ENCODE results near the gene ZBTB8OS.

The ZBTB8OS gene

GRCh38 chr1:32666901-32667566, 16.7 kb upstream of the ZBTB8OS start:
- TF ChIP-seq, protein P1, sequence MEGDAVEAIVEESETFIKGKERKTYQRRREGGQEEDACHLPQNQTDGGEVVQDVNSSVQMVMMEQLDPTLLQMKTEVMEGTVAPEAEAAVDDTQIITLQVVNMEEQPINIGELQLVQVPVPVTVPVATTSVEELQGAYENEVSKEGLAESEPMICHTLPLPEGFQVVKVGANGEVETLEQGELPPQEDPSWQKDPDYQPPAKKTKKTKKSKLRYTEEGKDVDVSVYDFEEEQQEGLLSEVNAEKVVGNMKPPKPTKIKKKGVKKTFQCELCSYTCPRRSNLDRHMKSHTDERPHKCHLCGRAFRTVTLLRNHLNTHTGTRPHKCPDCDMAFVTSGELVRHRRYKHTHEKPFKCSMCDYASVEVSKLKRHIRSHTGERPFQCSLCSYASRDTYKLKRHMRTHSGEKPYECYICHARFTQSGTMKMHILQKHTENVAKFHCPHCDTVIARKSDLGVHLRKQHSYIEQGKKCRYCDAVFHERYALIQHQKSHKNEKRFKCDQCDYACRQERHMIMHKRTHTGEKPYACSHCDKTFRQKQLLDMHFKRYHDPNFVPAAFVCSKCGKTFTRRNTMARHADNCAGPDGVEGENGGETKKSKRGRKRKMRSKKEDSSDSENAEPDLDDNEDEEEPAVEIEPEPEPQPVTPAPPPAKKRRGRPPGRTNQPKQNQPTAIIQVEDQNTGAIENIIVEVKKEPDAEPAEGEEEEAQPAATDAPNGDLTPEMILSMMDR (IDR thresholded peaks at IDR 0.05; ENCODE audit: insufficient read depth, missing control alignments), result no peak
- DNase-seq (ENCODE audit: insufficient read length, low spot score), result no peak
- FAIRE-seq, result no peak

DNA sequence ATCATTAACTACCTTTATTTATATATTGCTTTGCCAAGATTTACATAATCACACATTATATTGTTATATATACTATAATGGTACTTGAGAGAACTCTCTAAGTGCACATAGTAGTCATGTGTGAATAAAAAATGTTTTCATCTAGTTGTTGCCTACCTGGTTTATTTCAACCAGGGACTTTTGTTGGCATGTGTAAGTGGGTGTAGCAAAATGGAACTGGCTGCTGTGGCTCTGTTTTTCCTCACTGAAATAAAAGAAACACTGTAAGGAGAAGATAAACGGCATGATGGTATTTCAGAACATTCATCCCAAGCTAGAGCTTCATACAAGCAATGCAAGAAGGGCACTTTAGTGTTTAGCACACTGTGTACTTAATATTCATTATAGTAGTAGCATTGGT, 15.6 kb upstream of the ZBTB8OS start:
- DNase-seq (ENCODE audit: insufficient read length, low spot score) (no peak), FAIRE-seq (no peak)
- TF ChIP-seq, protein P1 (IDR thresholded peaks at IDR 0.05; ENCODE audit: insufficient read depth, missing control alignments), result no peak

- no peak for FAIRE-seq
- TF ChIP-seq, protein P1 (IDR thresholded peaks at IDR 0.05; ENCODE audit: insufficient read depth, missing control alignments), result no peak
- DNase-seq (ENCODE audit: insufficient read length, low spot score), result no peak
These were observed 9.2 kb upstream of the ZBTB8OS start for GRCh38 chr1:32659581-32659980.

DNA sequence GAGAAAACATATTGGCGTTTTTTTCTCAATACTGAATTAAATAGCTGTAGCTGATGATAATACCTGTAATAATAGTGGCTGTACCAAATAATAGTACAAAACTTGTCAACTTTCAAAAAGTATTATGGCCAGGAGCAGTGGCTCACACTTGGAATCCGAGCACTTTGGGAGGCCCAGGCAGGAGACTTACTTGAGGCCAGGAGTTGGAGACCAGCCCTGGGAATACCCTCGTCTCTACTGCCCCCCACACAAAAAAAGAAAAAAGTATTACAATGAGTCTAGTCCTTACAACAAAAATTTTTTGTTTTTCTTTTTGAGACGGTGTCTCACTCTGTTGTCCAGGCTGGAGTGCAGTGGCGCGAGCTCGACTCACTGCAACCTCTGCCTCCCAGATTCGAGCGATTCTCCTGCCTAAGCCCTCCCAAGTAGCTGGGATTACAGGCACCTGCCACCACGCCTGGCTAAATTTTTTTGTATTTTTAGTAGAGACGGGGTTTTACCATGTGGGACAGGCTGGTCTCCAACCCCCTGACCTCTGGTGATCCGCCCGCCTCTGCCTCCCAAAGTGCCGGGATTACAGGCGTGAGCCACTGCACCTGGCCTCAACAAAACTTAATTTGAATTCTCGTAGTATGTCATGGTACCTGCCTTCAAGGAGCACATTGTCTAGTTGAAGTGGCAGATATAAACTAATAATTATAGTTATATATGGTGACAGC, 2.1 kb upstream of the ZBTB8OS start:
- no peak for FAIRE-seq

GRCh38 chr1:32651461-32652073, 1.2 kb upstream of the ZBTB8OS start:
- DNase-seq (ENCODE audit: insufficient read length, low spot score), result no peak
- no peak for FAIRE-seq

More for the DNA sequence above, 2.1 kb upstream of the ZBTB8OS start:
- TF ChIP-seq, protein P1 (IDR thresholded peaks at IDR 0.05; ENCODE audit: insufficient read depth, missing control alignments), result no peak
- DNase-seq (ENCODE audit: insufficient read length, low spot score), result no peak

DNA sequence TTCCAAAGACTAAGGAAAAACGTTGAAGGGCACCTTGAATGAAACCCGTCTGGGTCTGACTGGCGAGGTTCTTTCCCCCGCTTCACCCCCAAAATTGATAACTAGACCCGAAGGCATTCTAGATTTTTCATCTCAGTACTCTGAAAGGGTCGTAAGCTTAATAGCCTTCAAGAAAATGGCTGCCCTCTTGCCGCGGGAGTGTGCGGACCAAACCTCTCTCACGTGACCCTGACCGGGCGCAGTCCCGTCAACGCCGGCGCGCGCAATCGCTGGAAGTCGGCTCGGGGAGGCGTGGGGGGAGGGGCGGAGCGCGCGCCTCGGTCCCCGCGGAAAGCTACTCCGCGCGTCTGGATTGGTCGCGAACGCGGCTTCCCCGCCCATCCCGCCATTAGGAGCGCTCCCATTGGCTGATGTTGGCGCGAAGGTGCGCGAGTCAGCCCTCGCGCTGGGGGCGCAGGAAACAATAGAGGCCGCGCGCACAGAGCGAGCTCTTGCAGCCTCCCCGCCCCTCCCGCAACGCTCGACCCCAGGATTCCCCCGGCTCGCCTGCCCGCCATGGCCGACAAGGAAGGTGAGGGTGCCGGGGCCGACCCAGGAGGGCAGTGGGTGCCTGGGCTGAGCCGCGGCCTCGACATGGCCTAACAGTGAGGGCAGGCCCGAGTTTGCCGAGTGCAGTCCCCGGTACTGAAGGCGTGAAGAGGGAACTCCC, 556 bp upstream of the ZBTB8OS start, which contains the start of gene RBBP4:
TSS of gene RBBP4 (plus strand) at position 457 of the 709 bp plus-strand sequence. CDS start at position 556, 99 bp downstream.
- DNase-seq (ENCODE audit: insufficient read length, low spot score), result peak; percentile 87
- no peak for FAIRE-seq

More at GRCh38 chr1:32651461-32652073, 1.2 kb upstream of the ZBTB8OS start:
- TF ChIP-seq, protein P1 (IDR thresholded peaks at IDR 0.05; ENCODE audit: insufficient read depth, missing control alignments), result no peak

More for the DNA sequence above, 556 bp upstream of the ZBTB8OS start, which contains the start of gene RBBP4:
- TF ChIP-seq, protein P1 (IDR thresholded peaks at IDR 0.05; ENCODE audit: insufficient read depth, missing control alignments), result no peak
